GM18502 (cell line): ENCODE measurements around the gene DENR.
"Not testable (repeated sequence)": the region's sequence is repeated elsewhere in the genome, so short reads cannot be mapped to it uniquely, and the experiment has no call there.

Source experiments
- ATAC-seq: cut with Tn5 transposase; IDR thresholded peaks from one replicate; pipeline ENCODE4 v1.9.1; 2021; ENCODE audit warnings: mild to moderate bottlenecking; ENCODE audit not compliant: unreplicated experiment, poor library complexity

Gene DENR

GRCh38 chr12:122738571-122738970 lies 14.1 kb upstream of the DENR start:
- ATAC-seq, result no peak

GRCh38 chr12:122740351-122740750 lies 12.3 kb upstream of the DENR start:
- ATAC-seq, result no peak

GRCh38 chr12:122743895-122744525 lies 8.6 kb upstream of the DENR start:
- ATAC-seq, result no peak

- ATAC-seq, result no peak
These were observed 5.1 kb upstream of the DENR start for GRCh38 chr12:122747224-122748135.

GRCh38 chr12:122749569-122750332 lies 2.9 kb upstream of the DENR start:
- no peak for ATAC-seq

- not testable (repeated sequence) for ATAC-seq
These were observed 1.7 kb upstream of the DENR start for GRCh38 chr12:122750781-122751515.

GRCh38 chr12:122753319-122753650 lies 661 bp downstream of the DENR start:
- no peak for ATAC-seq

GRCh38 chr12:122754790-122755189 lies 2.2 kb downstream of the DENR start:
- no peak for ATAC-seq

- no peak for ATAC-seq
These were observed 4.9 kb downstream of the DENR start for GRCh38 chr12:122757568-122757967.

GRCh38 chr12:122785503-122785902 lies 32.9 kb downstream of the DENR start:
- no peak for ATAC-seq

GRCh38 chr12:122788387-122788786 lies 35.8 kb downstream of the DENR start:
- ATAC-seq, result no peak

GRCh38 chr12:122789637-122790036 lies 37.0 kb downstream of the DENR start:
- no peak for ATAC-seq

- no peak for ATAC-seq
These were observed 37.9 kb downstream of the DENR start for GRCh38 chr12:122790393-122791075.

GRCh38 chr12:122793685-122794106 lies 41.1 kb downstream of the DENR start:
- no peak for ATAC-seq

- ATAC-seq, result no peak
These were observed 43.2 kb downstream of the DENR start for GRCh38 chr12:122795807-122796206.

GRCh38 chr12:122799641-122800243 lies 47.1 kb downstream of the DENR start:
- ATAC-seq, result no peak

- ATAC-seq, result no peak
These were observed 51.3 kb downstream of the DENR start for GRCh38 chr12:122803937-122804336.

- not testable (repeated sequence) for ATAC-seq
These were observed 52.3 kb downstream of the DENR start for GRCh38 chr12:122804957-122805356.

- no peak for ATAC-seq
These were observed 55.0 kb downstream of the DENR start for GRCh38 chr12:122807651-122808050.
